Measurements from ENCODE around the gene TMSB15A. TPM values are rescaled to one million over a fixed set of nuclear protein-coding genes. Genes with fewer than 3 reads are reported as not detected.
A peak's percentile ranks its signal among the peaks of the same experiment; 100 is the strongest.
"Not testable (repeated sequence)": the region's sequence is repeated elsewhere in the genome, so short reads cannot be mapped to it uniquely, and the experiment has no call there.

Gene TMSB15A
- total RNA-seq, 1 donor from 2014 or later = 1.6 TPM

DNA sequence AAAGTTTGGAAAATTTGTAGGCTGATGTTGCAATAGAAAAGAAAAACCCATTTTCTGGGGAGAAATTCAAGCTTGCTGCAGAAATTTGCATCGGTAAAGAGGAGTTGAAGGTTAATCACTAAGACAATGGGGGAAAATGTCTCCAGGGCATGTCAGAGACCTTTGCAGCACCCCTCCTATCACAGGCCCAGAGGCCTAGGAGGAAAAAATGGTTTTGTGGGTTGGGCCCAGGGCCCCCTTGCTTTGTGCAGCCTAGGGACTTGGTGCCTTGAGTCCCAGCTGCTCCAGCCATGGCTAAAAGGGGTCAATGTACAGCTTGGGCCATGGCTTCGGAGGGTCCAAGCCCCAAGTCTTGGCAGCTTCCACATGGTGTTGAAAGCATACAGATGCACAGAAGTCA is 17.8 kb downstream of the TMSB15A start:
- no peaks in the 10 kb centered on the region for H3K4me1 Mint-ChIP-seq (ENCODE audit: low read depth, unreplicated experiment)
- TF ChIP-seq EZH2 (IDR thresholded peaks at IDR 0.05; ENCODE audit: insufficient read depth, low read length) (no peak), CTCF (IDR thresholded peaks at IDR 0.05; ENCODE audit: insufficient read depth, low read depth, low read length) (no peak)
- Histone ChIP-seq H3K4me2 (ENCODE audit: low read length) (no peak overlapping the region), H2AFZ (ENCODE audit: low read depth, low read length) (no peak overlapping the region), H3K4me3 (ENCODE audit: insufficient read depth, low read depth, low read length) (no peak overlapping the region), H3K9ac (ENCODE audit: low read length) (no peak overlapping the region), H3K4me1 (ENCODE audit: insufficient read depth, low read length) (no peaks in the 10 kb centered on the region), H3K27me3 (ENCODE audit: insufficient read depth, low read length) (no peaks in the 10 kb centered on the region), H3K27ac (ENCODE audit: low read depth, low read length) (no peak overlapping the region), H4K20me1 (ENCODE audit: insufficient read depth, low read length) (no peaks in the 10 kb centered on the region), H3K36me3 (ENCODE audit: insufficient read depth, low read length) (no peaks in the 10 kb centered on the region), H3K79me2 (ENCODE audit: insufficient read depth, low read length) (no peaks in the 10 kb centered on the region), H3K9me3 (ENCODE audit: insufficient read depth, low read depth, low read length) (no peaks in the 10 kb centered on the region)
- no peaks in the 10 kb centered on the region for H3K36me3 Mint-ChIP-seq (ENCODE audit: low read depth, unreplicated experiment)
- no peak overlapping the region for H3K27ac Mint-ChIP-seq (ENCODE audit: unreplicated experiment)
- H3K27me3 Mint-ChIP-seq (ENCODE audit: low read depth, unreplicated experiment) = peaks cover 2% of the 10 kb centered on the region
- no peak overlapping the region for H3K4me3 Mint-ChIP-seq (ENCODE audit: unreplicated experiment)
- FAIRE-seq = no peak
- peaks cover 4% of the 10 kb centered on the region for H3K9me3 Mint-ChIP-seq (ENCODE audit: unreplicated experiment)
- no peak for DNase-seq (ENCODE audit: low read depth)

DNA sequence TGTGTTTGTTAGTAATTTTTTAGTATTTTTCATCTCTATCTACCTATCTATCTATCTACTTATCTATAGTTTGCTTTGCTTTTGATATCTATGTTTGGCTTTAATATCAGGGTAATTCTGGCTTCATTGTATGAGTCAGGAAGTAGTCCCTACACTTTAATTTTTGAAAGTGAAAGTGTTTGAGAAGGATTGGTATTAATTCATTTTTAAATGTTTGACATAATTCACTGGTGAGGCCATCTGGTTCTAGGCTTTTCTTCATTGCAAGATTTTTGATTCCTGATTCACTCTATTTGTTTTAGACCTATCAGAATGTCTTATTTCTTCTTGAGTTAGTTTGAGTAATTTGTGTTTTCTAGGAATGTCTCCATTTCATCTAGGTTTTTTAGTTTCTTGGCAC is 24.8 kb downstream of the TMSB15A start:
- FAIRE-seq = peak; percentile 41
- H3K4me2 ChIP-seq (ENCODE audit: low read length) = no peak overlapping the region

DNA sequence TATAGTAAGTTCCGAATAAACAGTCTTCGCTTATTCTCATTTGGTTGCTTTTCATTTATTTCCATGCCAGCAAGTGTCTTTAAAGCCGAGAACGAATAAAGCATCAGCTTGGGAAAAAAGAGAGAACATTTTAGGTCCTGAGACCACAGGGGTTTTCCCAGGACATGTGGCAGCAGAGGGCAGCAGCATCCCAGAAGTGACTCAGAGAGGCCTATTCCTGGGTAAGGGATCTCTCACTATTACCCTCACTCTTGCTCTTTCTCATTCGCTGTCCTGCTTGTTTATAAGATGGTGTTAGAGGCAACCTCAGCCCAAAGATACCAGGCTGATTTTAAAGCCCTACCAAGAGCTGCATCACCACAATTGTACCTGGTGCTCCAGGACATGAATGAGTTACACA is 37.8 kb downstream of the TMSB15A start:
- H3K4me3 ChIP-seq (ENCODE audit: insufficient read depth, low read depth, low read length); H3K4me1 ChIP-seq (ENCODE audit: insufficient read depth, low read length); H3K9me3 Mint-ChIP-seq (ENCODE audit: unreplicated experiment); H3K27me3 ChIP-seq (ENCODE audit: insufficient read depth, low read length); H3K27me3 Mint-ChIP-seq (ENCODE audit: low read depth, unreplicated experiment); H3K79me2 ChIP-seq (ENCODE audit: insufficient read depth, low read length); H3K27ac Mint-ChIP-seq (ENCODE audit: unreplicated experiment); DNase-seq (ENCODE audit: low read depth); H3K4me1 Mint-ChIP-seq (ENCODE audit: low read depth, unreplicated experiment); H3K9me3 ChIP-seq (ENCODE audit: insufficient read depth, low read depth, low read length); H3K4me2 ChIP-seq (ENCODE audit: low read length); H3K36me3 ChIP-seq (ENCODE audit: insufficient read depth, low read length); H3K27ac ChIP-seq (ENCODE audit: low read depth, low read length); H3K9ac ChIP-seq (ENCODE audit: low read length); H2AFZ ChIP-seq (ENCODE audit: low read depth, low read length); H3K36me3 Mint-ChIP-seq (ENCODE audit: low read depth, unreplicated experiment); H4K20me1 ChIP-seq (ENCODE audit: insufficient read depth, low read length); H3K4me3 Mint-ChIP-seq (ENCODE audit: unreplicated experiment): not testable (repeated sequence)
- peak; percentile 95 for FAIRE-seq

More for the DNA sequence above, 24.8 kb downstream of the TMSB15A start:
- no peak overlapping the region for H2AFZ ChIP-seq (ENCODE audit: low read depth, low read length)
- H3K9me3 ChIP-seq (ENCODE audit: insufficient read depth, low read depth, low read length) = no peaks in the 10 kb centered on the region
- Mint-ChIP-seq H3K4me1 (ENCODE audit: low read depth, unreplicated experiment) (no peaks in the 10 kb centered on the region), H3K27ac (ENCODE audit: unreplicated experiment) (no peak overlapping the region), H3K27me3 (ENCODE audit: low read depth, unreplicated experiment) (peaks cover 2% of the 10 kb centered on the region), H3K9me3 (ENCODE audit: unreplicated experiment) (no peaks in the 10 kb centered on the region), H3K4me3 (ENCODE audit: unreplicated experiment) (no peak overlapping the region), H3K36me3 (ENCODE audit: low read depth, unreplicated experiment) (no peaks in the 10 kb centered on the region)
- no peaks in the 10 kb centered on the region for H4K20me1 ChIP-seq (ENCODE audit: insufficient read depth, low read length)
- no peaks in the 10 kb centered on the region for H3K4me1 ChIP-seq (ENCODE audit: insufficient read depth, low read length)
- no peaks in the 10 kb centered on the region for H3K36me3 ChIP-seq (ENCODE audit: insufficient read depth, low read length)
- no peak overlapping the region for H3K27ac ChIP-seq (ENCODE audit: low read depth, low read length)
- H3K9ac ChIP-seq (ENCODE audit: low read length) = no peak overlapping the region
- no peaks in the 10 kb centered on the region for H3K79me2 ChIP-seq (ENCODE audit: insufficient read depth, low read length)
- H3K27me3 ChIP-seq (ENCODE audit: insufficient read depth, low read length) = no peaks in the 10 kb centered on the region
- no peak for TF ChIP-seq CTCF (IDR thresholded peaks at IDR 0.05; ENCODE audit: insufficient read depth, low read depth, low read length)
- no peak for TF ChIP-seq EZH2 (IDR thresholded peaks at IDR 0.05; ENCODE audit: insufficient read depth, low read length)
- no peak for DNase-seq (ENCODE audit: low read depth)
- H3K4me3 ChIP-seq (ENCODE audit: insufficient read depth, low read depth, low read length) = no peak overlapping the region

DNA sequence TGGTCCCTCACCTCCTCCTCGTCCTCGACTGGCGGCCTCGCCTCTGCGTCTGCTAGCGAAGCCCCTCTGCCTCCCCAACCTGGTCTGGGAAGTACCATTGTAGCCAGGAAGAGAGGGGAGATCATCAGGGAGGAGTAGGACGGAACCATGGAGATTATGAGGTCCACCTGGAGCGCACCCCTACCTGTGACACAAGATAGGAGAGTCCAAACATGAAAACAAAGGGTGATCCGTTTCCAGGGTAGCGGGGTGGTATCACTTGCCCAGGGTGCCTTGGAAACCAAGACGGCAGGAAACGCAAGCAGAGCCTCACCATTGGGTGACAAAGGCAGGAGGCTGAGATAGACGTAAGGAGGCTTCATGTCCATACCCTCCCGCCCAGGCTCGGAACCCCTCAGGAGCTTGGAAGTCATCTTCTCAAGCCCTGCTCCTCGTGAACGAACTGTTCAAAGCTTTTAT is 44.7 kb downstream of the TMSB15A start, which contains the start of gene TCP11X2:
Gene TCP11X2, minus strand, starts transcription at position 51 of the 459 bp plus-strand sequence.
- H3K27ac ChIP-seq (ENCODE audit: low read depth, low read length); H3K36me3 Mint-ChIP-seq (ENCODE audit: low read depth, unreplicated experiment); H3K27me3 ChIP-seq (ENCODE audit: insufficient read depth, low read length); H4K20me1 ChIP-seq (ENCODE audit: insufficient read depth, low read length); H3K27ac Mint-ChIP-seq (ENCODE audit: unreplicated experiment); H3K4me2 ChIP-seq (ENCODE audit: low read length); H3K4me1 ChIP-seq (ENCODE audit: insufficient read depth, low read length); H3K9ac ChIP-seq (ENCODE audit: low read length); H3K4me3 ChIP-seq (ENCODE audit: insufficient read depth, low read depth, low read length); H3K4me3 Mint-ChIP-seq (ENCODE audit: unreplicated experiment); FAIRE-seq; H3K27me3 Mint-ChIP-seq (ENCODE audit: low read depth, unreplicated experiment); H3K36me3 ChIP-seq (ENCODE audit: insufficient read depth, low read length); H2AFZ ChIP-seq (ENCODE audit: low read depth, low read length); H3K9me3 Mint-ChIP-seq (ENCODE audit: unreplicated experiment); DNase-seq (ENCODE audit: low read depth); H3K9me3 ChIP-seq (ENCODE audit: insufficient read depth, low read depth, low read length); H3K4me1 Mint-ChIP-seq (ENCODE audit: low read depth, unreplicated experiment); H3K79me2 ChIP-seq (ENCODE audit: insufficient read depth, low read length): not testable (repeated sequence)

DNA sequence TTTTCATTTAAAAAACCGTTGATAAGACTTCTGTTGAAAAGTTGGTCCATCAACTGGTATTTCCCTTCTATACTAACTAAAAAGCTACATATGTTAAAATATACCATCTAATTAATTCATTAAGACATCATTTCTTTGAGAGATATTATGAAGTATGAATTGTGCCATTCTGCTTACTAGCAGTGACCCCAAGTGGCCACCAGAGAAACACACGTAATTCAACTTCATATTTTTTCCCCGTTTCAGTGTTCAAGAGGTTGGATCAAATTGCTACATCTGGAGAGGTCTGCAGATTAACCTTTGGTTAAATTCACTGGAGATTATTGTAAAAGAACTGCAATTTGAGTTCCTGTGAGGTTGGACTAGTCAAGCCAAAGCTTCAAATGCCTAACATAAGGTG is 46.3 kb downstream of the TMSB15A start:
- H3K4me3 ChIP-seq (ENCODE audit: insufficient read depth, low read depth, low read length); H3K4me1 ChIP-seq (ENCODE audit: insufficient read depth, low read length); H4K20me1 ChIP-seq (ENCODE audit: insufficient read depth, low read length); H3K27ac Mint-ChIP-seq (ENCODE audit: unreplicated experiment); H3K9me3 Mint-ChIP-seq (ENCODE audit: unreplicated experiment); H3K4me1 Mint-ChIP-seq (ENCODE audit: low read depth, unreplicated experiment); H3K27me3 Mint-ChIP-seq (ENCODE audit: low read depth, unreplicated experiment); H3K9me3 ChIP-seq (ENCODE audit: insufficient read depth, low read depth, low read length); DNase-seq (ENCODE audit: low read depth); H3K36me3 Mint-ChIP-seq (ENCODE audit: low read depth, unreplicated experiment); H3K79me2 ChIP-seq (ENCODE audit: insufficient read depth, low read length); H3K27ac ChIP-seq (ENCODE audit: low read depth, low read length); H2AFZ ChIP-seq (ENCODE audit: low read depth, low read length); H3K4me3 Mint-ChIP-seq (ENCODE audit: unreplicated experiment); H3K27me3 ChIP-seq (ENCODE audit: insufficient read depth, low read length); H3K4me2 ChIP-seq (ENCODE audit: low read length); H3K9ac ChIP-seq (ENCODE audit: low read length); H3K36me3 ChIP-seq (ENCODE audit: insufficient read depth, low read length): not testable (repeated sequence)
- peak; percentile 43 for FAIRE-seq

Measured in astrocyte (in vitro differentiated cells and primary cell).